Brain microvascular endothelial cell (primary cell): ENCODE measurements around the gene SNX4.
"Not testable (repeated sequence)": the region's sequence is repeated elsewhere in the genome, so short reads cannot be mapped to it uniquely, and the experiment has no call there.

Experiments
- DNase-seq: peaks from one replicate; pipeline ENCODE4 v3.0.0-alpha.2; 2020
- H3K27ac ChIP-seq: fragments of 250-450 bp; sonication (Bioruptor Pico); 2 replicates; pipeline ENCODE4 v1.5.1; 2020; ENCODE audit warnings: mild to moderate bottlenecking, moderate library complexity
- H3K27me3 ChIP-seq: fragments of 250-450 bp; sonication (Bioruptor Pico); replicated peaks from 2 replicates; pipeline ENCODE4 v1.5.1; 2020; ENCODE audit warnings: mild to moderate bottlenecking
- H3K36me3 ChIP-seq: fragments of 250-450 bp; sonication (Bioruptor Pico); replicated peaks from 2 replicates; pipeline ENCODE4 v1.5.1; 2020; ENCODE audit warnings: mild to moderate bottlenecking
- H3K4me3 ChIP-seq: 2 replicates; pipeline ENCODE4 v1.5.1; 2011; ENCODE audit warnings: low read depth, mild to moderate bottlenecking, control low read depth, low read length, moderate library complexity
- CTCF ChIP-seq: IDR thresholded peaks from 2 replicates; pipeline ENCODE4 v1.5.1; 2011; ENCODE audit warnings: low read depth, mild to moderate bottlenecking, moderate library complexity, low read length, control low read depth, inconsistent platforms; ENCODE audit errors: missing control alignments
- in situ Hi-C: cut with HindIII; loops from 2 replicates; pipeline ENCODE4 v1.10.0; 2017; ENCODE audit warnings: low sequenced_read_pairs, low pct_ligation_motif_present

The SNX4 gene

GRCh38 chr3:125498630-125499029, 21.4 kb downstream of the SNX4 start:
- no peaks in the 10 kb centered on the region for H3K27me3 ChIP-seq
- no peak overlapping the region for H3K4me3 ChIP-seq
- in situ Hi-C loops = no loop called here
- peaks cover 10% of the 10 kb centered on the region for H3K36me3 ChIP-seq
- H3K27ac ChIP-seq = no peak overlapping the region
- DNase-seq = no peak
- no peak for TF ChIP-seq CTCF

GRCh38 chr3:125496701-125497100, 23.3 kb downstream of the SNX4 start:
- no peaks in the 10 kb centered on the region for H3K27me3 ChIP-seq
- in situ Hi-C loops = no loop called here
- H3K4me3 ChIP-seq = no peak overlapping the region
- TF ChIP-seq CTCF = no peak
- peaks cover 11% of the 10 kb centered on the region for H3K36me3 ChIP-seq
- DNase-seq = no peak
- no peak overlapping the region for H3K27ac ChIP-seq

GRCh38 chr3:125482406-125482805, 37.6 kb downstream of the SNX4 start:
- in situ Hi-C loops = no loop called here
- TF ChIP-seq CTCF = no peak
- no peaks in the 10 kb centered on the region for H3K27me3 ChIP-seq
- H3K36me3 ChIP-seq = peaks cover 7% of the 10 kb centered on the region
- no peak overlapping the region for H3K4me3 ChIP-seq
- no peak for DNase-seq
- H3K27ac ChIP-seq = no peak overlapping the region

GRCh38 chr3:125481786-125482185, 38.2 kb downstream of the SNX4 start:
- peaks cover 7% of the 10 kb centered on the region for H3K36me3 ChIP-seq
- no peak for TF ChIP-seq CTCF
- H3K27me3 ChIP-seq = no peaks in the 10 kb centered on the region
- no peak overlapping the region for H3K27ac ChIP-seq
- in situ Hi-C loops = no loop called here
- no peak for DNase-seq
- no peak overlapping the region for H3K4me3 ChIP-seq

GRCh38 chr3:125481375-125481759, 38.6 kb downstream of the SNX4 start:
- H3K27ac ChIP-seq, H3K4me3 ChIP-seq, H3K36me3 ChIP-seq, H3K27me3 ChIP-seq, in situ Hi-C loops: not testable (repeated sequence)
- DNase-seq = peak; percentile 4

- Histone ChIP-seq H3K36me3 (peaks cover 8% of the 10 kb centered on the region), H3K27ac (peak overlapping the region; percentile 4), H3K27me3 (no peaks in the 10 kb centered on the region), H3K4me3 (no peak overlapping the region)
- in situ Hi-C loops = no loop called here
- DNase-seq = peak; percentile 35
- no peak for TF ChIP-seq CTCF
Measured at GRCh38 chr3:125480656-125481374, 39.2 kb downstream of the SNX4 start.
